ENCODE data around the gene SORCS3.
"Not testable (repeated sequence)": the region's sequence is repeated elsewhere in the genome, so short reads cannot be mapped to it uniquely, and the experiment has no call there.

Gene SORCS3

GRCh38 chr10:104694074-104694473 is 53.0 kb downstream of the SORCS3 start:
- no peak for ATAC-seq

DNA sequence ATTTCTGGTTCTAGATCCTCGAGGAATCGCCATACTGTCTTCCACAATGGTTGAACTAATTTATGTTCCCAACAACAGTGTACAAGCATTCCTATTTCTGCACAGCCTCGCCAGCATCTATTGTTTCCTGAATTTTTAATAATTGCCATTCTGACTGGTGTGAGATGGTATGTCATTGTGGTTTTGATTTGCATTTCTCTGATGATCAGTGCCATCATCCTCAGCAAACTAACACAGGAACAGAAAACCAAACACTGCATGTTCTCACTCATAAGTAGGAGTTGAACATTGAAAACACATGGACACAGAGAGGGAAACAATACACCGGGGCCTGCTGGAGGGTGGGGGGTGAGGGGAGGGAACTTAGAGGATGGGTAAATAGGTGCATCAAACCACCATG is 62.2 kb downstream of the SORCS3 start:
- not testable (repeated sequence) for ATAC-seq

DNA sequence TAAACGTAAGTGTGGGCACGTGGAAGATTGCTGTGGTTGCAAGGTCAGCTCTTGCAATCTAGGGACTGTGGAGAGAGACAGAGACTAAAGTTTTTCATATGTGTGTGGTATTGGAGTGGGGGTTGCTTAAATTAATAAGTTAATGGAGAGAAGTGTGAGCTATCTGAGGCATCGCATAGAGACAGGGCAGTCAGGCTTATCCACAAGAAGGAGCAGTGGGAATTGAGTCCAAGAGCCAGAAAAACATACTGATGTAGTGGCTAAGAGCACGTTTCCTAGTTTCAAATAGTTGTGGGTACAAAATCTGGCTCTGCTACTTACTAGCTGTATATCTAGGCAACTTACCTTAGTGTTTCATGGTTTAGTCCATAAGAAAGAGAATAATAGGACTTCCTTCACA is 65.8 kb downstream of the SORCS3 start:
- ATAC-seq: no peak

DNA sequence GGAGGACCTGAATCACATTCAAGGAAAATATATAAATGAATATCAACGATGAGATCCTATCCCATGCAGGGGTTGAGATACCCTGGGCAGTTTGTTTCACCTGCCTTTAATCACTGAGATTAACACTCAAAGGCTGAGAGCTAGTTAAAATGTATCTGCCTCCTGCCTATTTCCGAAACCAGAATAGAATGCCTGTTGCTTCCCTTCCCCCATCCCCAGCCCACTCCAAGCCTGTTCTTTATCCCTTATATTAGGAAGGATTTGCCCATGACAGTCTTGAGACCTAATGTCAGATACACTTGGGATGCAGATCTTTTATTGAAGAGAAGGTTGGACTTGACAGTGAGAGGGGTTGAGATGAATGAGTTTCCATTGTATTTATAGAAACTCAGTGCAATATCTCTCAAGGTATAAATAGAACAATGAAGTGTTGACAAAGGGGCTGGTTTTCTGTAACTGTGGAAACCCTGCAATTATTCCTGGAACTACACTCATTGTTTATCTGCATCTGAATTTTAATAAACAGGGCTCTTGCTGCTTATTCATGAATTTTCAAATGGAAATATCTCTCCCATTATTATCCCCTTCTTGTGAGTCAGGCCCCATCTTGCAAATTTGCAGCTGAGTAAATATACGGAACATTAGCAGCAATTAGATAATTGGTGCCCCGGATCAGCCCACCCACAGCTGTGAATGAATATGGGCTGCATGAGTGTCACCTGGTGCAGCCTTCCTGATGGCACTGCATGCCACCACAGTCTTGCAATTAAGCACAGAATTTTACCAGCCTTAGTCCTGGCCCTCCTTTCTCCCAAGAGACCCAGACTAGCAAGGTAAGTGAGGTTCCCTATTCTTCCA is 66.7 kb downstream of the SORCS3 start:
- ATAC-seq: no peak

DNA sequence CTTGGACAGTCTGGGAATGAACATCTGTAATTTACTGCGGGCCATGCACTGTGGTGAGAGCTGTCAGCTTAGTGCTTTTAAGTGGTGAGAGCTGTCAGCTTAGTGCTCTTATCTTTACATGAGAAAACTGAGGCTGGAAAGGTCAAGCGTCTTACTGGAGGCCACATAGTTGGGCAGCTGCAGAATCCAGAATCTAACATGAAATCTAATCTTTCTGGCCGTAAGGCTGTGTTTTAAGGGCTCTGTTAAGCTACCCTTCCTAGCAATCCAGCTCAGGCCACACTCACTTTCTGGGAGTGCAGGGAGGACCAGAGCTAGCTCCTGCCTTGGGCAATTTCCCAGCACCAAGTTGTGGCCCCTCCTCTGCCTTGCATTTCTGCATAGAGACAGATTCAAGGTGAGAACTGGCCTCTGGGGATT is 70.2 kb downstream of the SORCS3 start:
- ATAC-seq: no peak

GRCh38 chr10:104730593-104730992 is 89.5 kb downstream of the SORCS3 start:
- not testable (repeated sequence) for ATAC-seq

- no peak for ATAC-seq
Measured at GRCh38 chr10:104731192-104731591, 90.1 kb downstream of the SORCS3 start.

- ATAC-seq: no peak
Measured at GRCh38 chr10:104732222-104732621, 91.1 kb downstream of the SORCS3 start.

DNA sequence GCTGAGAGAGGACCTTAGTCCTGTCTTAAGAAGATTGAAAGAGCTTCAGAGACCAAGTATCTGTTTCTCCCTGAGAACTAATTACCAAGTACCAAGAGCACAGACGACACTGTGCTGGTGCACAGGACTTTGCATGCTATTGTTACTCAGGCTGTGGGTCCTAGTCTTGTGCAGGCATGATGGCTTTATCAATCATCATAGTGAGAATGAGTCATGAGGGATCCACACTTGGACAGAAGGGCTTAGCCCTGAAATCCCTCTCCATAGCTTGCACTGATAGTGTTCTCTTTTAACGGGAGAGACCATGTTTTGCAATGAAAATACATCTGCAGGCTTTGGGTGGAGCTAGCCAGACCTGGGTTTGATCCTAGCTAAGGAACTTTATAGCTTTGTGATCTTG is 93.3 kb downstream of the SORCS3 start:
- ATAC-seq: no peak

DNA sequence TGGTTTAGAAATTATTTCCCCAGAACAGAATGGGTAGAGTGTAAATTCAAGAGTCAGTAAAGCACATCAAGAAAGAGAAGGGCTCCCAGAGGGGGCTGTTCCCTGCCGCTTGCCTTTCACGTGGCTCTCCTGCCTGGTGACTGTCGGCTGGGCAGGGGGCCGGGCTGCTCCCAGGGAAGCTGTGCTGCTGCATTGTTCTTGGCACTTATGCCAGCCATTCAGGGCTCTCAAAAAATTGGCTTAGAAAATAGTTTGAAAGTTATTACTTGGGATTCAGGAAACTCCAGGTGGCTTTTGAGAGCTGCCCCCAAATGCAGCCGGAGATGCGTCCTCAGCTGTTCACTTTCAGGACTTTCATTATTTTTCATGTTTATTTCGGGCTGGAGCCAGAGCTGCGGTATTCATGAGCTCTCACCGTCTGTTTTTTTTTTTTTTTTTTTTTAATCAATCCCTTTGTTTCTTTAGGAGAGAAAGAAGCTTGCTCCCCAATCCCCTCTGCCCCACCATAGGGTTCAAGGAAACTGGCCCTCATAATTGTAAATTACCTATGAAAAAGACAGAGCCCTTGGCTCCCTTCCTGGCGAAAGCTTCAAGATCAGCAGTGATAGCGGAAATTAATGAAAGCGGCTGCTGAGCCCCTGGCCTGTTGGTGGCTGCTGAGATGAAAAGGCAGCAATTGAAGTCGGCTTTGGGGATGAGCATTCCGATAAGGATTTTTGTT is 94.1 kb downstream of the SORCS3 start:
- ATAC-seq: no peak

DNA sequence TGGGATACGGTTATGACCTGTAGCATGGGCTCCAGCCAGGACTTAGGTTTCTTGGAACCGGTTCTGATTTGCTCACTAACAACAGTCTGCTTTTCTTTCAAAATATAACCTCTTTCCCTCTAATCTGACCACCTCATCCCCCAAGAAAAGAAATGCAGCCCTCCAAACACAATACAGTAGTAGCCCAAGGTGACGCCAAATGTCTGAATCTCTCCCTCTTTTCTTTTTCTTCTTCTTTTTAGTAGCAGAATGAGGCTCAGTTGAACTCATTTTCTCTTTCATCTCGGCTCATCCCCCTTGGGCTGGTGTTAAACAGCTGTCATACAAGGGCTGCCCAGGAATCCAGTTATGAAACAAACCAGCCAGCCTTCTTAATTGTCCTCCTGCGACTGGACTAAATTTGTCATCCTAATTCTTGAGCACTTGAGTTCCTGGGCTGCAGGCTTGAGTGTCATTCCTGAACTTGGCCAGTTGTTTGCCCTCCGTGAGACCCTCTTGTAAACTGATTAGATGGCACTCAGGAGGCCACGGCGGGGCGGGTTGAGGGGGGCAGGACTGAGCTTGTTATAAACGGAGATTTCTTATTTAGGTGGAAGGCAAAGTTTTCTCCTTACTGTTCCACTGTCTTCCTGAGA is 94.8 kb downstream of the SORCS3 start:
- ATAC-seq: no peak

GRCh38 chr10:104741127-104741526 is 100.0 kb downstream of the SORCS3 start:
- no peak for ATAC-seq

GRCh38 chr10:104744052-104744451 is 103.0 kb downstream of the SORCS3 start:
- ATAC-seq: no peak

DNA sequence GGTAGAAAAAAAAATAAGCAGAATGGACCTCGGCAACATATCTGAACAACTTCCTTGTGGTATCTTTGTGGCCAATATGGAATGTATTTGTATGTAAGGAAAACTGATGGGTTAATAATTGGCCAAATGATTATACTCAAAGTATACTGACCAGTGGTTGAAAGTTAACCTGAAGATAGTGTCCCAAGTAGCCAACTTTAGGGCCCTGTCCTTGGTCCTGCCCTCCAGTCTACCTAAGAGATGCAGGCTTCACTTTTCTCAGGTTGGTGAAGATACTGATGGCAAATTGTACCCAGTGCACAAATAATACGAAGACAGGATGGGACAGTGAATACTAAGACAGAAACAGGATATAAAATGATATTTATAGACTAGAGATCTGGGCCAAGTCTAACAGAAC is 109.2 kb downstream of the SORCS3 start:
- no peak for ATAC-seq

GRCh38 chr10:104762793-104763192 is 121.7 kb downstream of the SORCS3 start:
- ATAC-seq: no peak

DNA sequence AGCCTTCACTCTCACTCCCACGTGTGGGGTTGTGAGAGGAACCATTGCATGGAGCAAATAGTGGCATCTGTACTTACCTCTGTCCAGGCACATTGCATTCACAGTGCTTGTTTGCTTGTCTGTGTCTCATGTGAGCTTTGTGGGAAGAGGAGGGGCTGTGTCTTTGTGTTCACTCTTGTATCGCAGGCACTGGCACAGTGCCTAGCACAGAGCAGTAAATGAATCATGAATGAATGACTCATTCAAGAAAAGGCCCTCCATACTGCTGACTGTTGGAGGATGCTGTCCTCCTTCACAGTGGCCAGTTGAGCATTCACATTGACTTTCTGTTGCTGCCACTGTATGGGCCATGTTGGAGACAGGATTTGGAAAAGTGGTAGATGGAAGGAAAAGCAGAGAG is 125.3 kb downstream of the SORCS3 start:
- no peak for ATAC-seq

DNA sequence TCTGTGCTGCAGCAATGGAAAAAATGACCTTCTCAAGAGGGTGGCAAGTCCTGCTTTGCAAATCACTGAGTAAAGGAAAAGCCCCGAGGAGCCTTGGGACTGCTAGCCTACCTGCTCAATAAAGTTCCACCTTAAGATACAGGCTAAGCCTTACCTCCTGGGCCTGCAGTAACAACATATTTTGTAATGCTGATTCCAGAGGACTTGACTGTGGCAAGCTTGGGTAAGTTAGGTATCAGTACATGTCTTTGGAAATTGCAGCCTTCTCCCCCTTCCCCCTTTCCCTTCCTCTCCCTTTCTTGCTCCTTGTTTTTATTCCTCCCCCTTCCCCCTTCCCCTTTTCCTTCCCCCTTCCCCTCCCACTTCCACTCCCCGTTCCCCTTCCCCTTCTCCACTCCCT is 126.2 kb downstream of the SORCS3 start:
- ATAC-seq: no peak

GRCh38 chr10:104767745-104768144 is 126.7 kb downstream of the SORCS3 start:
- ATAC-seq: no peak

GRCh38 chr10:104773105-104773504 is 132.0 kb downstream of the SORCS3 start:
- no peak for ATAC-seq

DNA sequence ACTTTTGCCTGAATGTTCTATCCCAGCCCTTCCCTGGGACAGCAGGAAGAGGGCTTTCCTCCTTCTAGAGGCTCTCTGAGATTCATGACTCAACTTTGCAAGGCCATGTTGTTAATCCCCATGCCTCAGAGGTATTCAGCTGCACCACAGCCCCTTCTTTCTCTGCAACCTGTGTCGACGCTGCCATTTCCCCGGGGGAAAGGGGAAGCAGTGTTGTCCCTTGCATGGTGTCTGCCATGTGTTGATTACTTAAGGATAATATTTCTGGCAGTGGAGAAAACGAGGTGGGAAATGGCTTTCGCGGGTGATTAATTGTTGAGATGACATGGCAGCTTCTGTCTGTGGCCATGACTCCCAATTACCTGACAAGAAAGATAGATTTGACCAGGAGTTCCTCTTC is 133.1 kb downstream of the SORCS3 start:
- no peak for ATAC-seq

GRCh38 chr10:104777086-104777799 is 136.2 kb downstream of the SORCS3 start:
- ATAC-seq: no peak

- no peak for ATAC-seq
Measured at GRCh38 chr10:104778371-104778770, 137.3 kb downstream of the SORCS3 start.

GRCh38 chr10:104779701-104780100 is 138.6 kb downstream of the SORCS3 start:
- ATAC-seq: no peak

Measured in activated CD4-positive, CD25-positive, alpha-beta regulatory T cell treated with anti-CD3 and anti-CD28 coated beads, Interleukin-2, amount 50 U/mL, for 24 hours (primary cell).